ENCODE data around the gene DTX4.

DTX4 gene

DNA sequence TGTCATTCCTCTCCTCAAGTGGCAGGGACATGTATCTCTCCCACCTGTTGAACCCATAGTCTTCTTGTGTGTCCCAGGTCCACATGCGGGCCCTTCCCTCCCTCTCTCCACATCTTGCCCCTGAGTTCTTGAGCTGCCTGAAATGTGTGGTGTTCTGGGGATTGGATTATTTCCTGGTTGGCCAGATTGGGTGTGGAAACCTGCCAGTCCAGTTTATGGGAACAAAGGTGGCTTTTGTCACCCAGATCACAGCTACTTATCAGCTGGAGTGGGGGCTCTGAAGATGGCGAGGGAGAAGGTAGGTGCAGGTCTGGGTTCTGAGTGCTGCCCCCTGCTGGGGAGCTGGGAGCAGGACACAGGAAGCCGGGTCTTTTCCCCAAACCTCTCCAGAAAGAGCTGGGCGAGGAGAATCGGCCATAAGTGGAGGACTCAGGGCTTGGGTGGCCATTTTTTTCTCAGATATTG, 14.2 kb downstream of the DTX4 start:
- TF ChIP-seq, protein P1, sequence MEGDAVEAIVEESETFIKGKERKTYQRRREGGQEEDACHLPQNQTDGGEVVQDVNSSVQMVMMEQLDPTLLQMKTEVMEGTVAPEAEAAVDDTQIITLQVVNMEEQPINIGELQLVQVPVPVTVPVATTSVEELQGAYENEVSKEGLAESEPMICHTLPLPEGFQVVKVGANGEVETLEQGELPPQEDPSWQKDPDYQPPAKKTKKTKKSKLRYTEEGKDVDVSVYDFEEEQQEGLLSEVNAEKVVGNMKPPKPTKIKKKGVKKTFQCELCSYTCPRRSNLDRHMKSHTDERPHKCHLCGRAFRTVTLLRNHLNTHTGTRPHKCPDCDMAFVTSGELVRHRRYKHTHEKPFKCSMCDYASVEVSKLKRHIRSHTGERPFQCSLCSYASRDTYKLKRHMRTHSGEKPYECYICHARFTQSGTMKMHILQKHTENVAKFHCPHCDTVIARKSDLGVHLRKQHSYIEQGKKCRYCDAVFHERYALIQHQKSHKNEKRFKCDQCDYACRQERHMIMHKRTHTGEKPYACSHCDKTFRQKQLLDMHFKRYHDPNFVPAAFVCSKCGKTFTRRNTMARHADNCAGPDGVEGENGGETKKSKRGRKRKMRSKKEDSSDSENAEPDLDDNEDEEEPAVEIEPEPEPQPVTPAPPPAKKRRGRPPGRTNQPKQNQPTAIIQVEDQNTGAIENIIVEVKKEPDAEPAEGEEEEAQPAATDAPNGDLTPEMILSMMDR (IDR thresholded peaks at IDR 0.05; ENCODE audit: low read depth, low read length): peak; percentile 54
- DNase-seq (ENCODE audit: extremely low read depth, low read depth): no peak

DNA sequence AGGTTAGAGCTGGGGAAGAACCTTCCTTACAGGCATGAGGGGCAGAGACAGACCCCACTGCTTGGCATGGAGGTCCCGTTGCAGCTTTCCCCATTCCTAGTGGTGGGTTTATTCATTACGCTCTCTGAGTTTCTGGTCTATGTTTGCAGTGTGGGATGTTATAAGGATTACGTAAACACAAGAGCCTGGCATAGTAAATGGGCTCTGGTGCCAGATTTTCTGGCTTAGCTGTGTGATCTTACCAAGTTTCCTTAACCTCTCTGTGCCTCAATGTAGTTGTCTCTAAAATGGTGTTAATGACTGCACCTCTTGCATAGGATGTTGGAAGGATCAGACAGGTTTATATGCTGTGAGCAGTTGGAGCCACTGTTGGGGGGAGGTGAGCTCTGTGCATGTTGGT, 15.1 kb downstream of the DTX4 start:
- TF ChIP-seq, protein P1 (IDR thresholded peaks at IDR 0.05; ENCODE audit: low read depth, low read length): no peak

DNA sequence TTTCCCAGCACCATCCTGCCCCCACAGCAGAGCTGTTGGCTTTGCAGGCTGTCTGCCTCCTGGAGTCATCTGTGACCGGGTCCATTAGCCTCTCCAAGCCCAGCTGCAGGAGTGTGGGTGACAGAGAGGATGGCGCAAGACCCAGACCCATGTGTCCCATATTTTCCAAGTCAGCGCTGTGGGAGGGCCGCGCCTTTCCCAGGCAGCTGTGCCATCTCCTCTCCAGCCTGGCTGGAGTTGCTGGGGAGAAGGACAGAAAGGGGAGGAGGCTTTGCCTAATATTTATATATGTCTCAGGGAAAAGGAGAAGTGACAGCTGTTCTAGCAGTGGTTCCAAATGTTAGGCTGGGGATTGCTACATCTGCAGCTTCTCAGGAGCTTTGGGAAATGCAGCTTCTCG, 15.7 kb downstream of the DTX4 start:
- no peak for DNase-seq (ENCODE audit: extremely low read depth, low read depth)
- TF ChIP-seq, protein P1 (IDR thresholded peaks at IDR 0.05; ENCODE audit: low read depth, low read length): no peak

More for the DNA sequence above, 15.1 kb downstream of the DTX4 start:
- no peak for DNase-seq (ENCODE audit: extremely low read depth, low read depth)

DNA sequence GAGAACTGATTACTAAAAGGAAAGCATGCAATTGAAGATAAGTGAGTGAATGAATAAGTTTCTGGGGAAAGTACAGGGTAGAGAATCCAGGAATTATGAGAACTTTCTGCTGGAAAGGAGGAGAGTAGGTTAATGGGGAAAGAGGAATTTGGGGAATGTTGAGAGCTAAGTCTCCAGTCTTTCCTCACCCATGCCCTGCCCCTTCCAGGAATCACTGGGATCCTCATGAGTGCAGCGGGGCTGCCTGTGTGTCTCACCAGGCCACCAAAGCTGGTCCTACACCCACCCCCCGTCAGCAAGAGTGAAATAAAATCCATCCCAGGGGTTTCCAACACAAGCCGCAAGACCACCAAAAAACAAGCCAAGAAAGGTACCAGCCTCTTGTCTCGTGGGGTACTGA, 17.0 kb downstream of the DTX4 start:
- TF ChIP-seq, protein P1 (IDR thresholded peaks at IDR 0.05; ENCODE audit: low read depth, low read length): no peak
- DNase-seq (ENCODE audit: extremely low read depth, low read depth): no peak

DNA sequence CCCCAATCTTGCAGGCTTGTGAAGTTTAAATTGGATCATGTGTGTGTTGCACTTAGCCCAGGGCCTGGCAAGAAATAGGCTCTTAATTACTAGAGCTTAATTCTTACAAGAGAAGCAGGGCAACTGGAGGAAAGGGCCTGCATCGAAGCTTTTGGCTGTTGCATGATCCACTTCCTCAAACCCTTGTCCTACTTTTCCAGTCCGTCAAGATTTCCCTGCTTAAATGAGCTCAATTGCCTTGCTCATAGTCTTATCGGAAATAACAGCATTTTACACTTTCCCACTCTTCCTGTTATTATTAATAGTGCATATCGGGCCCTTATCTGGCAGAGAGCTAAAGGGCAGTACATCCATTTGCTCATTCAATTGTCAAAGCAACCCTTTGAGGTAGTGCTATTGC, 18.1 kb downstream of the DTX4 start:
- DNase-seq (ENCODE audit: extremely low read depth, low read depth): no peak

DNA sequence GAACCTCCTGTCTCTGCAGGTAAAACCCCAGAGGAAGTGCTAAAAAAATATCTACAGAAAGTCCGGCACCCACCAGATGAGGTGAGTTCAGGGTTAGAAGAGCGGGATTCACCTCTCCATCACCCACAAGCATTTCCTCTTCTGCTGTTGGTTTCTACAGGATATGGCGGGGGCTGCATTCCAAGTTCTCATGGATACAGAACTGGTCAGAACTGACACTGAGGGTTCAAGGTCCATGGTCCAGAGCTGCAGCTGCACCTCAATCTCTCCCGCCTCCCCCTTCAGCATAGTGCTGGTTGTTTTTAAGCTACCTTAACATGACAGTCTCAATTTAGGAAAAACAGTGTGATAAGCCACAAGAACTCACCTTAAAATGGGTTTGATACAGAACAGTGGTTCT, 19.2 kb downstream of the DTX4 start:
- TF ChIP-seq, protein P1 (IDR thresholded peaks at IDR 0.05; ENCODE audit: low read depth, low read length): no peak
- no peak for DNase-seq (ENCODE audit: extremely low read depth, low read depth)

More for the DNA sequence above, 18.1 kb downstream of the DTX4 start:
- TF ChIP-seq, protein P1 (IDR thresholded peaks at IDR 0.05; ENCODE audit: low read depth, low read length): no peak

DNA sequence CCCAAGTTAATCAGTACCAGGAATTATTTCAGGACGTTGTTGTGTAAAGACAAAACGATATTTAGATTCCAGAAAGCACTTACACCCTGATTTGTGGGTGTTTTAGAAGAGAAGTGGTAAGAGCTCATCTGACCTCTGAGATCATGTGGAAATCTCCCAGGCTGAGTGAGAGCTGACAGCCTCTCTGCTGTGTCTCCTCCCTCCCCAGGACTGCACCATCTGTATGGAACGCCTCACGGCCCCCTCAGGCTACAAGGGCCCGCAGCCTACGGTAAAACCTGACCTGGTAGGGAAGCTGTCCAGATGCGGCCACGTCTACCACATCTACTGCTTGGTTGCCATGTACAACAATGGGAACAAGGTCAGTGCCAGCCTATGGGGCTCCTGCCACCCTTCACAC, 20.0 kb downstream of the DTX4 start:
- TF ChIP-seq, protein P1 (IDR thresholded peaks at IDR 0.05; ENCODE audit: low read depth, low read length): no peak
- DNase-seq (ENCODE audit: extremely low read depth, low read depth): no peak

All from AG09319 (cell line).